PC-9 (cell line): ENCODE results near the gene GPX5. TPM values are rescaled to one million over a fixed set of nuclear protein-coding genes. Genes with fewer than 3 reads are reported as not detected.

Source experiments
- BruUV-seq: library from RNA; stranded (reverse); fragments of 400-500 nt; replicated peaks from 2 replicates; lab custom pipeline; 2021; lab: Mats Ljungman, UMichigan
- CTCF ChIA-PET: fragments of 300-600 bp; sonication (Branson Sonifier 250); formaldehyde crosslinking; loops from one replicate; lab custom pipeline; 2022; ENCODE audit warnings: antibody characterized with exemption; lab: Charles Lee
- POLR2A ChIA-PET: fragments of 300-600 bp; sonication (Branson Sonifier 250); formaldehyde crosslinking; loops from one replicate; lab custom pipeline; 2022; ENCODE audit warnings: antibody characterized with exemption; ENCODE audit not compliant: unreplicated experiment; lab: Charles Lee
- DNase-seq, 2 experiments: peaks; one replicate each; pipeline versions ENCODE4 v3.0.0 to v3.0.0-alpha.2; 2015 to 2022; ENCODE audit warnings: mixed read lengths in 1 of 2
- H2AFZ ChIP-seq: fragments of 200-600 bp; sonication (generic); 2 replicates; pipeline ENCODE4 v1.8.1; 2017; ENCODE audit warnings: antibody characterized with exemption
- H3F3A ChIP-seq: fragments of 200-600 bp; sonication (generic); 2 replicates; pipeline ENCODE4 v1.8.1; 2017; ENCODE audit warnings: antibody characterized with exemption, mild to moderate bottlenecking, low read depth; ENCODE audit not compliant: insufficient read depth
- H3K27ac ChIP-seq: fragments of 200-600 bp; sonication (generic); 2 replicates; pipeline ENCODE4 v1.6.1; 2016; ENCODE audit warnings: mixed run types
- H3K27me3 ChIP-seq: fragments of 200-600 bp; sonication (generic); 2 replicates; pipeline ENCODE4 v1.6.1; 2016; ENCODE audit warnings: low read depth, mixed run types; ENCODE audit not compliant: insufficient read depth
- H3K36me3 ChIP-seq: fragments of 200-600 bp; sonication (generic); 2 replicates; pipeline ENCODE4 v1.6.1; 2016; ENCODE audit warnings: low read depth, mixed run types
- H3K4me1 ChIP-seq: fragments of 200-600 bp; sonication (generic); replicated peaks from 2 replicates; pipeline ENCODE4 v1.6.1; 2016; ENCODE audit warnings: mixed run types; ENCODE audit not compliant: insufficient read depth
- H3K4me2 ChIP-seq: fragments of 200-600 bp; sonication (generic); 2 replicates; pipeline ENCODE4 v1.6.1; 2017; ENCODE audit warnings: mixed run types
- H3K4me3 ChIP-seq: fragments of 200-600 bp; sonication (generic); 2 replicates; pipeline ENCODE4 v1.6.1; 2016; ENCODE audit warnings: mixed run types
- H3K79me2 ChIP-seq: fragments of 200-600 bp; sonication (generic); 2 replicates; pipeline ENCODE4 v1.6.1; 2017; ENCODE audit warnings: low read depth, mixed run types
- H3K9me2 ChIP-seq: fragments of 200-600 bp; sonication (generic); 2 replicates; pipeline ENCODE4 v1.8.1; 2017; ENCODE audit warnings: mild to moderate bottlenecking; ENCODE audit not compliant: insufficient read depth
- H3K9me3 ChIP-seq: fragments of 200-600 bp; sonication (generic); 2 replicates; pipeline ENCODE4 v1.8.1; 2016; ENCODE audit warnings: low read depth; ENCODE audit not compliant: insufficient read depth
- H4K20me1 ChIP-seq: fragments of 200-600 bp; sonication (generic); 2 replicates; pipeline ENCODE4 v1.8.1; 2017; ENCODE audit not compliant: insufficient read depth
- CTCF ChIP-seq: fragments of 200-600 bp; sonication (generic); conservative IDR thresholded peaks from 2 replicates; pipeline ENCODE4 v1.6.1; 2017; ENCODE audit warnings: mixed run types, antibody characterized with exemption, mild to moderate bottlenecking, moderate library complexity
- EZH2 ChIP-seq: fragments of 200-600 bp; sonication (generic); IDR thresholded peaks from 2 replicates; pipeline ENCODE4 v1.8.0; 2017; ENCODE audit warnings: antibody characterized with exemption, low read depth
- intact Hi-C: fragments of 100-400 bp; cut with micrococcal nuclease; formaldehyde crosslinking; loops from one replicate; pipeline ENCODE4 v1.10.0; 2022; ENCODE audit not compliant: unreplicated experiment
- total RNA-seq: library from RNA; stranded (reverse); gene quantifications from 2 replicates; pipeline ENCODE4 v1.2.3, GENCODE V29; 2021

Gene GPX5
- total RNA-seq, 1 experiment from 2014 or later, result not detected

- intact Hi-C loops, result loop anchor here (5.0 kb wide), 1 partner anchor 38 kb away; no protein-coding TSS in a partner anchor
- Histone ChIP-seq H3K36me3 (no peaks in the 10 kb centered on the region), H3K9me2 (peaks cover 7% of the 10 kb centered on the region), H3F3A (peaks cover 21% of the 10 kb centered on the region), H3K4me2 (no peak overlapping the region), H2AFZ (no peak overlapping the region), H3K4me1 (peaks cover under 1% of the 10 kb centered on the region; the same call in 1 of the 2 replicates), H4K20me1 (no peaks in the 10 kb centered on the region), H3K9me3 (no peaks in the 10 kb centered on the region), H3K27me3 (peaks cover 6% of the 10 kb centered on the region; the same call in 1 of the 2 replicates), H3K4me3 (no peak overlapping the region), H3K79me2 (no peaks in the 10 kb centered on the region), H3K27ac (no peak overlapping the region)
- TF ChIP-seq EZH2 (no peak), CTCF (no peak)
- no TSS peak for BruUV-seq
- POLR2A ChIA-PET, result no interaction called here
- DNase-seq, result no peak
- CTCF ChIA-PET, result no interaction called here
These were observed 40.2 kb upstream of the GPX5 start for GRCh38 chr6:28485482-28485881.

GRCh38 chr6:28486533-28486932, 39.1 kb upstream of the GPX5 start:
- H3F3A ChIP-seq, result peaks cover 24% of the 10 kb centered on the region
- no peak overlapping the region for H3K27ac ChIP-seq
- CTCF ChIA-PET, result interaction anchor here (0.6 kb wide), 2 partner anchors 156 to 207 kb away, joined by 3 to 20 read pairs; no protein-coding TSS in a partner anchor
- peaks cover 7% of the 10 kb centered on the region for H3K9me2 ChIP-seq
- no peaks in the 10 kb centered on the region for H3K79me2 ChIP-seq
- POLR2A ChIA-PET, result no interaction called here
- no peak overlapping the region for H3K4me3 ChIP-seq
- no peak overlapping the region for H2AFZ ChIP-seq
- no peak for TF ChIP-seq CTCF
- H3K27me3 ChIP-seq, result no peaks in the 10 kb centered on the region
- BruUV-seq, result no TSS peak
- intact Hi-C loops, result loop anchor here (5.0 kb wide), 1 partner anchor 39 kb away; no protein-coding TSS in a partner anchor
- no peak overlapping the region for H3K4me2 ChIP-seq
- peaks cover 5% of the 10 kb centered on the region; the same call in 1 of the 2 replicates for H3K4me1 ChIP-seq
- no peak for DNase-seq
- H3K9me3 ChIP-seq, result no peaks in the 10 kb centered on the region
- no peaks in the 10 kb centered on the region for H3K36me3 ChIP-seq
- no peaks in the 10 kb centered on the region for H4K20me1 ChIP-seq

GRCh38 chr6:28486988-28487742, 38.5 kb upstream of the GPX5 start:
- Histone ChIP-seq H2AFZ (no peak overlapping the region), H3K36me3 (no peaks in the 10 kb centered on the region), H3K27me3 (no peaks in the 10 kb centered on the region), H3K9me2 (peaks cover 6% of the 10 kb centered on the region), H3K4me3 (no peak overlapping the region), H3K4me1 (peaks cover 5% of the 10 kb centered on the region; the same call in 1 of the 2 replicates), H3K79me2 (no peaks in the 10 kb centered on the region), H3F3A (peaks cover 24% of the 10 kb centered on the region), H3K4me2 (no peak overlapping the region), H3K27ac (no peak overlapping the region), H3K9me3 (no peaks in the 10 kb centered on the region), H4K20me1 (no peaks in the 10 kb centered on the region)
- ChIA-PET POLR2A (interaction anchor here (0.6 kb wide), 1 partner anchor 594 kb away, joined by 10 read pairs; a partner anchor contains a TSS), CTCF (interaction anchor here (0.6 kb wide), 1 partner anchor 155 kb away, joined by 20 read pairs; no protein-coding TSS in a partner anchor)
- intact Hi-C loops, result loop anchor here (5.0 kb wide), 1 partner anchor 40 kb away; no protein-coding TSS in a partner anchor
- BruUV-seq, result no TSS peak
- no peak for DNase-seq
- TF ChIP-seq EZH2 (no peak), CTCF (no peak)
